HG03460 (cell line): ENCODE results near the gene BLID.

Experiments used
- ATAC-seq: cut with Tn5 transposase; IDR thresholded peaks from one replicate; pipeline ENCODE4 v1.9.1; 2021; ENCODE audit not compliant: unreplicated experiment

BLID gene, protein sequence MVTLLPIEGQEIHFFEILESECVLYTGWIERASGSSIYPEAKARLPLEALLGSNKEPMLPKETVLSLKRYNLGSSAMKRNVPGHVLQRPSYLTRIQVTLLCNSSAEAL

DNA sequence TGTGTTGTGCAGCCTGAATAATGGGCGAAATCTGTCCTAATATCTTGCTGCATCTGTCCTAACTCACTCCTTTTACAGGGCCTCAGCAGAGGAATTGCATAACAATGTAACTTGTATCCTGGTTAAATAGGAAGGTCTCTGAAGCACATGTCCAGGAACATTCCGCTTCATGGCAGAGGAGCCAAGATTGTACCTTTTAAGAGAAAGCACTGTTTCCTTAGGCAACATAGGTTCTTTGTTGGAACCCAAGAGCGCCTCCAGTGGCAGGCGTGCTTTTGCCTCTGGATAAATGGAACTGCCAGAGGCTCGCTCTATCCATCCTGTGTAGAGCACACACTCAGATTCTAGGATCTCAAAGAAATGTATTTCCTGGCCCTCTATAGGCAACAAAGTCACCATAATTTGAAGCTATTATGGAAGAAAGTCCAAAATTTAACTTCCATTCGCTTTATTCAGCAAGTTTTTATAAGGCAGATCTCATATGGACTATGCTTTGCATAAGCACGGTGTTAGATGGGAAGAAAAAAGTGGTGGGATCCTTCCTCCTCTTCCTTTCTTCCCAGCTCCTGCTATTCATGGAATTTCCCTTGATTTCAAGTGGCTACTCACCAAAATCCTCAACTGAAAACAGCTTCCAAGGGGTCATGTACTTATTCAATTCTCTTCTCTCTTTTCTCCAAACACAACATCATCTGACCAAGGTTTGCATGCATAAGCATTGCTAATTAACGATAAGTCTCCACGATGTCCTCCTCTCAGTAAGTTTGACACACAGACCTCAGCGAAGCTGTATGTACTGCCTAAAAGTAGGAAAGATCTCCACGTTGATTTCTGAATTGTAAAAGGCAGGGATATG is at the start of gene BLID:
Gene BLID (minus strand): TSS at position 692 of the 856 bp plus-strand sequence. CDS start 293 bp downstream, at position 399.
- ATAC-seq: no peak

DNA sequence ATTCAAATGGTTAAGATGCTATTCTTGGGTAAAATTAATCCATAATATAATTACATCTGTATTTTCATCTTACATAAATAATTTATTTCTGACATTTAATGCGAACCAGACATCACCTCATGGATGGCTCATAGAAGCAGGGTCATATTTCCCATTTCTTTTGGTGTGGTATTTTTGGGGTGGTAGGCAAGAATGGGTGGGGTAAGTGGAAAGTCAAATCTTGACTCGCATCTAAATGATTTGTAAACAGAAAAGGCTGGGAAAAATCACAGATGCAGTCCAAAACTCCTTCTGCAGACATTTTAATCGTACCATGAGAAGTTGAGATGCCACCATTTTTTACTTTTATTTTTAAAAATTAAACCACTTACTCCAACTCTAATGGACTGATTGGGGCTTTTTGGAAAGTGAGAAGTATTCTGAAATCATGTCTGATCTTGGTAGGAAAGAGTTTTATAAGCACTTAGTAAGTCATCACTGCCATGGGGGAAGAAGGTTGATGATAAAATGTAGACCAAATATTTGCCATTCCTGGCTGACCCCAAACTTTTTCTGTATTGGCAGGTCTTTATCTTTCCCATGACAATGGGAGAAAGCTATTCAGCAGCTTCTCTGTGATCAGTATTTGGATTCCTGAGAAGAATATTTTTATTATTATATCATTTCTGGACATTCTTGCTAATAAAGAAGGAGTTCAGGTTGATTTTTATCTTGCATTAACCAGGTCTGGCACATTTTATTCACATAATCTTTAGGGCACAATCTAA is 47.2 kb upstream of the BLID start:
- no peak for ATAC-seq

DNA sequence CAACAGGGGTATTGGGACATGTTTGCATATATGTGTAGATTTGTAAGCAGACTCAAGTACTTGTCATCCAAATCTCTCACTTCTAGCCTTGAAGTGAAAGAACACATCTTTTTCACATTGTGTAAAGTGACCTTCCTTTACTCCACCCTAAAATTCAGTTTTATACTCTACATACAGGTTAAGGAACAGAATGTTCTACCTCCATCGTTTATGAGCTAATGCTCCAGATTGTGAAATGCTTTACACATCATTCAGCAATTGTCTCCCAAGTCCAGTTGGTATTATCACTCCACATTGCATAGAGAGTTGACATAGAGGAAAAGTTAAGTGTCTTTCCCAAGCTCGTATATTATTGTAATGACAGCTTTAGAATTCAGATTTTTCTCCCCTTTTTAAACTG is 46.1 kb upstream of the BLID start:
- no peak for ATAC-seq

DNA sequence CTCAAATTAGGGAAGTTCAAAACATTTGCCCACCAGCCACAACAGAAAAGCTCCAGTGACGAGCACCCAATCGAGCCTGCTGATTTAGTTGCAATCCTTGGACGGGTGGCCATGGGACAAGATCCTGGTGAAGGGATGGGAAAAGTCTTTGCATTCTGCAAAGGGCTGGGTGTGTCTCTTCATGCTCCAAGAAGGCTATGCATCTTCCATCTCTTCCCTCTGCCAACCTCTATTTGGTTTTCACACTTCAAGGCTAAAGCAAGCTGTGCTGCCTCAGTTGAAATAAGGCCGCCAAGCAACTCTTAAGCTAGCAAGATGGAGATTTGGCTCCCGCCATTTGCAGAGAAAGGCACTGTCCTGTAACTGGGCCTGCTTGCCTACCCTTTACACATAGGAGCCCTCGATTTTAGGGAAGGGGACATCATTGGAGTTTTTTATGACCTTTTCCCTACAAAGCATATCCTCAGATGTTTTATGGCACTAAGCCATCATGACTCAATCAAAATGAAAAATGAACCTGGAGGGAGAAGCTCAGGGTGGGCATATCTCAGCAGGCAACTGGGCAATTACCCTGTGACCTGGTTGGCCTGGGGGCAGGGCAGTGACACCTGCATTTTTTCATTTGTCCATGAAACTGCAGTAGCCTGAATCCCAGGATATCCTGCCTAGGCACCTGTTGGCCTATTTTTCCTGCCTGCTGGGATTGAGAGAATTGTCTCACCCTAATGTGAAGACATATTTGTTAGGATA is 45.0 kb upstream of the BLID start:
- no peak for ATAC-seq

DNA sequence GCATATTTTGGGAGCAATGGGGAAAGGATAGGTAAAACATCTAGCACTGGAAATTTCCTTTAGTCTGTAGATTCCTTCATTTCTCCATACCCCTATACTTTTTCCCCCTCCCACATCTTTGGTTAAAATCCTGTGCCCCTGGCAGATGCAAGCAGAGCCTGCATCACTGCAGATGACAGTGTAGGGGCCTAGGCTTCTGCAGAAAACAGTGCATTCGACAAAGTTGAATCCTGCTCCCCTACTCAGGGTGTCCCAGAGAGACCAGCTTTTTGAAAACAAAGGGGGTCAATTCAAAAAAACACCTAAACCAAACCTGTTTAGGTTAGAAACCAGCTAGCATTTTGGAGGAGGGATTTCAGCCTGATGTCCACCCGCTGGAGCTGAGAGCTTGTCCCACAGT is 43.8 kb upstream of the BLID start:
- ATAC-seq: no peak

DNA sequence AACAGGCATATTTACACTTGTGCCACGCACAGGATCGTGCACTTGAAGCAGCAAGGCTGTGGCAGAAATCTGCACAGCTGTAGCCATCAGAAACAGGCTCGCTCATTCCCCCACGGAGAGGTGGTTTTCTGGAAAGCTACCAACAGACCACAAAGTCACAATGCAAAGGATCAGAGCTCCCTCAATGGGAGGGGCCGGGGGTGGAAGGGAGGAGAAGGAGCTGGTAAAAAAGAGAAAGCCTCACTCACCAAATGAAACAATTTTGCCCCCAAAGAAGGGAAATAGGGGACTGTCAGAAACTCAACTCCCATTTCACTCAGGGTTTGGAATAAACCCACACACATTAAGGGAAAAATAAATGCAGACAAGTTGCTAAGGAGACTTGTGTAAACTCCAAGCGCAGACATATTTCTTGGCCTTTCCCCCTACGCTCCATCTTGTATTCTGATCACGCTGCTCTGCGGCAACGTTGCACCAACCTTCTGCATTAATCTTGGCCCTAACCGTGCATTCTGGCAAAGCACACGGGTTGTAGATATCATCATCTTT is 43.2 kb upstream of the BLID start:
- ATAC-seq: no peak

DNA sequence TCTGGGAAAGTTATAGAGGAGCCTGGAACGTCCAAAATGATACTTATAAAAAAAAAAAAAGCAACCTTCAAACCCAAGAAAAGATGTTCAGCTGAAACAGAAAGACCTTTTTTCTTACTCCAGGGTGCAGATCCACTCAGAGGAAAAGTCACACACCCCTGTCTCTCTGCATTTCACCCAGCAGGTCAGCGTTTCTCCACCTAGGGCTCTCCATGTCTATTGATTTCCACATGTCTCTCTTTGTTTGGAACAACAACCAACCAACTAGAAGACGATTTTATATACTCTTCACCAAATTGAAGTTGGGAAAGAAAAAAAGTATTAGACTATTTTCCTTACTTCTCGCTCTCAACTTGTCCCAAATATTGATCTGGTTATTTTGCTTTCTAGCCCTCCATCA is 42.2 kb upstream of the BLID start:
- ATAC-seq: no peak

DNA sequence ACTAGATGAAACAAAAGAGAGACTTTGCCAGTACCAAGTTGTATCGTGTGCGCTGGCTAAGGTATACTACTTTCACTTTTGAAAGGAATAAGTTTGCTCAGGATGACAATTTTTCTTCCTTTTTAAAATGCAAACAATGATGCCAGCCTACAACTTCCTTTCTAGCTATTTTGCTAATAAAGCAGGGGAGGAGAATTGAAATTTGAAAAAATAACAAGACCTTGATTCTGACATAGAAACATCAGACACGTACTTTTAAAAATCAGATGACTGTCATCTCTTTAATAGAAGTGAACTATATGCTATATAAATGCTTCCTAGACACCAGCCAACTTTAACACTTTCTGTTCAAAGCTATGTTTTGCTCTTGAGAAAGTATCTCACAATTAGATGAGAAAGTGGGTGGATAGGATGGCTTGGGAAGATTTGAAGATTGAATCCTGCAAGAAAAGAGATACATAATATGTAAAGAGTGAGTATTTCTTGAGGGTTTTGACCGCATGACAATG is 41.7 kb upstream of the BLID start:
- ATAC-seq: no peak

DNA sequence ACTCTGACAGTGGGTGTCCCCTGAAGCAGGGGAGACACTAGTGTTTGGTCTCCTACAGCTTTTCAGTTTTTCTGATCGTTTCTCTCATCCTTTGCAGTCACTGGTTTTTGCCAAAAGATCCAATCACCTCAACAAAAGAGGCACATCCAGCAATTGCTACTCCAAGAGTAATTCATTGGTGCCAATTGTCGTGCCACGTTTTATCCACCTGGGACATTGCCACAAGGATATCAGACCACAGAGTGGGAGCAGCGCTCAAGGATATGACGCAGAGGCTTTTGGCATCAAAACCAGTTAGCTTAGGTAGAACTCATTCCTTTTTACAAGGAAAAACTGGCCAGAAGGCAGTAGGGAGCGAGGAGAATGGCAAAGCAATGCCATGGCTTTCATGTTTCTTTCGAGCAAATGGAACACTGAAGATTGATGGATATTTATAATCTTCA is 40.9 kb upstream of the BLID start:
- no peak for ATAC-seq

DNA sequence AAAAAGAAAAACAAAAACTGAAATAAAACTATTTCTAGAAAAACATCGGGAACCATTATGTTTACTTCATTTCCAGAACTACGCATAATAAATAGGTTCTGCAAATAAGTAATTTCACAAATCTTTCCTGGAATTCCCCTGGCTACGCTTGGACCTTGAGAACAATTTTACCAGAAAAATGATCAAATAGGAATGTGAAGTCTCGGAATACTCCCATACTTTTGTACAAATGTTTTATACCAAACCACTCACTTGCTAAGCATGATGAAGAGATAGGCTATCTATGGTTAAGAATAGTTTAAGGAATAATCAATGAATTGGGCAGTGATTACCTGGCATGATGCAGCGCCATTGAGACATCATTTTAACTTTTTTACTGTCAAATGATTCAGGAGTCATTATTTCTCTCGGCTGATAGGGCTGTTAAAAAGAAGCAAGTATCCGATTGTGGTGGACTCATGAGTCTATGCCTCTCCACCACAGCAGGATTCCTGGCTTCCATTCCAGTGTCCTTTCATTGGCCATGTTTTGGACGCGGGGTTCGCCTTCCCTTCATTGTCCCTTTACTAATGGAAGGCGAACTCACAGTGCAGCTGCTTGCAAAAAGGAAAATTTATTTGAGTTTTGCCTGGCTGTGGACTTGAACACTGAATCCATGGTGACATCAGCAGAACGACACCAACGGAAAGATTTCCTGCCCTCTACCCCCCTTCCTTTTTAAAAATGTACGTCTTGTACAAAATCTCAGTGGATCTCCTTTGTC is 39.9 kb upstream of the BLID start:
- no peak for ATAC-seq

DNA sequence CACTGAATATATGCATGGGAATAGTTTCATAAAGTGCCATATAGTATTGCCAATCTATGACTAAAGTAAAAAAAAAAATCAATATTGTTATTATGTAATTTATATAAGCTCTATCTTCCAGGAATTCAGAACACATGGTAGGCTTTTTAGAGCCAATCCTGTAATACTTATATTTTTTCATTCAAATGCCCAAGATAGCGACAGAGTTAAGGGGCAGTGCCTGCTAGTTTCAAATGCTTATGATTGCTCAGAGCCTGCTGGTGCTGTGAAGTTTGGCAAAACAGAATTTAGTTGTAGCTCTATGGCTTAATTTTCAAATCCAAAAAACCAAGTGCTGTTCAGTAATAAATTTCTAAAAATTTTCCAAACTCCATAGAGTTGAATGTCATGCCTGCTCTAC is 39.0 kb upstream of the BLID start:
- no peak for ATAC-seq

DNA sequence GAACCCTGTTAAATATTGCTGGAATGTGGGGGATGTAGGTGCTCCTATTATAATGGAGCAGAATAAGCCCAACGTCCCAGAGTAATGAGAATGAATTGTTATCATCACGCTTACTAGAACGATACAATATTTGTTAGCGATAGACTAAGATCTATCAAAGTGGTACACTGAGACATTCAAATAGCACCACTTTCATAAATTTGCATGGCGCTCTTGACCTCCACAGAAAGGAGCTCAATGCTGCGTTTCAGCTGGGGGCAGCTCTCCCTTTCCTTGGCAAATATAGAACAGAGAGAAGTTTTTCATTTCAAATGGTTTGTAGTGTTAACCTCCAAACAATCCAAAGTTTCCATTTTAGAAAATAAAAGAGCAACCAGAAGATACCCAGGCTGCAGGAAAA is 38.2 kb upstream of the BLID start:
- ATAC-seq: no peak

DNA sequence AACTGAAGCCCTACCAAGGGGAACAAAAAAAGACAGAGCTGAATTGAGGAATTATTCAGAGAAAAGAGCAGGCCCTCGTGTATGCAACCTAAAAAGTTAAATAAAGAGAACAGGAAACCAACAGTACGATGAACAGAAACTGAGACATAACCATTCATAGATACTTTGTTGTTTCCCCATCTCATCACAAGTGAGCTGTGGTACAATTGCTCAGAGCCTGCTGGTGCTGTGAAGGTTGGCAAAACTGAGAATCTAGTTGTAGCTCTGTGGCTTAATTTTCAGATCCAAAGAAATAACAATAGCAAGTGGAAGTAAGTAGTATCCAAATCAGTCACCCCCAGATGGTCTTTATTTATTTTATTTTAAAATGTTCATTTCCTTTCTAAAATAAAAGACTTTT is 37.7 kb upstream of the BLID start:
- no peak for ATAC-seq

DNA sequence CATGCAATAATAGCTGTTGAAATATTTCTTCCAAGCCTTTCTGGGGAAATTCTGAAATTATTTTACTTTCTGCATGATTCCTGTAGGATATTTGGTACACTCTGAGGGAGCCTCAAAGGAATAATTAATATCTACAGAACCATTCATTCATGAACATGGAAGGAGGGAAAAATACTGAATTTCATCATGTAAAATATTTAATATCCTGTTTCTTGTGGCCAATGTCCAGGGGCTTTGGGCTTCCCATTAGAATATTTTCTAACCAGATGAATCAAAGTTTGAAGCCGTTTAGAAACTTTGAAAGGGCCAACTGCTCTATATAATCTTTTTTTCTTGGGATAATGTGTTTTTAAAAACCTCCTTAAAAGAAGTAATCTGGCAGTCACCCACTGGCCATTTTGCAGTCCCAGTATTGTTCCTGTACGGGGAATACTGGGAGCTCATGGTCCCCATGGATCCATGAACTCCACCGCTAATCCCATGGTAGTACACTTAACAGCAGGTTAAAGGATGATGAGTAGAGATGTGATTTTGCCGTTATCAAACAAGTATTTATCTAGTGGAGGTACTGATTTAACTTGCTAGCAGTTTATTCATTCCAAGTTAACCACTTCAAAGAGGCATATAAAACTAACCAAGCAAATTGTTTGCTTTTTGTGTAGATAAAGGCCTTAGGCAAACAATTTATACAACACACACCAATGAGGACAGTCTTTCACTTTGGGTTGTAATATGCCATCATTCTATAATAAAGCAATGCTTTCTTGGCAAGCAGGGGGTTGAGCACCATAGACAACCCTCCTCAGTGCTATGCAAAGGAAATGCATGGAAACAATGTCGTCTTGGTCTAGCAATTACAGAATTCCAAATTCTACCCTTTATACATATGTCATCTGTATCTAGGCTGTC is 34.5 kb upstream of the BLID start:
- no peak for ATAC-seq

DNA sequence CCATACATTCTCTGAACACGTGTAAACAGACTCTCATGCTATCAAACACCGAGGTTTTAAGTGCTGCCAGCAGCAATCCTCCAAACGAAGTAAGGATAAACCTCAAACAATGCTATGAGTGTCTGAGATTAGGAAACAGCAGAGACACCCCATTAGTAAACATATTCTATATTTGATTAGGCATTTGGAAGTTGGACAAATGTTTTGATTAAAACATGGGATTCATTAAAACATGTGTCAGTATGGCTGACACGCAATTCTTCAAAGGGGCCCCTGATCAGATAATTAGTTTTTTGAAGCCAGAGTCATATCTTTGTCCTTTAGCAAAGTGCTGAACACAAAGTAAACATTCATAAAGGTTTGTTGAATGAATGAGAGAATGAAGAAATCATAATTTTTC is 33.2 kb upstream of the BLID start:
- ATAC-seq: no peak

DNA sequence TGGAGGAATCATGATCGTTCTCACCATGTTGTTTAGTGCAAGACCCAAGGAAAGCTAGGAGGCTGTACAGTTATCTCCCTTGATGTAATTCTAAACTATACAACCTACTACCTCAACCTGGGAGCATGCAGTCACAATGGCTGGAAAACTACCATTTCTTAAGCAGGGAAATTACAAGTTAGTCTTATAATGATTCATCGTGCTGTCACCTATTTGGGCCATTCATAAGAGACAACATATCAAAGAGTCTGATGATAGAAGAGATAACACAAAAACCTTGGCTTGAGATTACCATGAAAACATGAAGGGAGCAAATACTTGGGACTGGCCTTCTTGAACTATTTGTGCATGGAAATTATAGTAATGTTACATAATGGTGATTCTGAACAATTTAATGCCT is 30.5 kb upstream of the BLID start:
- ATAC-seq: no peak

DNA sequence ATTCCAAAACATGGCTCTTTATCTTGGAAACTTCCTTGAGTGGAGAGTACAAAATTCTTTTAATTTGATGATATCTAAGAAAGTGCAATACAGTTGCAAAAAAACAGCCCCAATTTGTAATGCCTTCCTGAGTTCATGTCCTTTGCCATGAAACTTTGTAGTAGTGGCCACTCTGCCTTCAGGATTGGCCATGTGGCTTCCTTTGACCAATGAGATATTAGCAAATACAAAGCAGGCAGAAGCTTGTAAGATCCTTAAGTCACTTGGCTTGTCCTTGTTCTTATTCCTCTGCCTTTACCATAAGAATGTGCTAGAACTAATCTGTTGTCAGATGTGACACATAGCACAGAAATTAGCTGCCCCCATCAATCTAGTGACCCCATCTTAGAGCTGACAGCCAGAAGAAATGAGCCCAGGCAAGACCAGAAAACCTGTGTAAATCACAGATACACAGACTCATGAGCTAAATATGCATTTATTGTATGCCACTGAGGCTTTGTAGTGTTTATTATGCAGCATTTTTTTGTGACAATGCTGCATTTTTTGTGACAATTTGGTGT is 29.8 kb upstream of the BLID start:
- no peak for ATAC-seq

DNA sequence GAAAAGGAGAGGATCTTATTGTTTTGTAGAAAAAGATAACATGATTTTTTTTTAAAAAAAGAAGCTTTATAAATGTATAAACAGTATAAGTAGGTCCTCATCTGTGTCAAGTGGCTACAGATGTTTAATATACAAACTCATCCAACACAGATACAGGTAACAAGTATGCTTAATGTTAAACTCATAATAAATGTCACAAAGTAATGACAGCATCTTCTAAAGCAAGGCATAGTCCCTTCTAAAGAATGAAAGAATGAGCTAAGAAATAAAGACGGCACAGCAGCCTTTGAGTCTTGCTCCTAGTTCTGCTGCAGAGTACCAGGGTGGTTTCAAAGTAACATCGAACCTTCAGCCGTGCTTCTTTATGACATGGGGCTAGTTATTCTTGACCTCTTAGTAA is 28.7 kb upstream of the BLID start:
- no peak for ATAC-seq

DNA sequence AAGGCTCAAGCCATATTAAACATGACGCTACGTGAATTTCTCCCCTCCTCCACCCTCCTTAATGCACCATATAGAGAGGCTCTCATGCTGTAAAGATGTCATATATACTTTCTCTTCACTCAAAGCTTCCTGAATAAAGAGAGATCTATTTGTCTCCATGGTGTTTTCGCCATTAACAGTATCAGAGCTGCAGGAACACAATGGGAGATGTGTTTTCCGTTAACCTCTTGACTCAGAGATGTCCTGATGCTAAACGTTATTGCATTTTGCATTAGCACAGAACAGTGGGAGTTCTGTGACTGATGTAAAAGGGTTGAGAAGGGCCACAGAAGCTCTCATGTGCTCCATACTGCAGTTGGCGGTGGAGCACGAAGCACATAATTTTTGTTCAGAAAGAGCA is 25.7 kb upstream of the BLID start:
- ATAC-seq: no peak
